LNCAP (cell line): ENCODE measurements around the gene RNF123.

ENCODE experiments used
- CTCF ChIP-seq: fragments of 450-650 bp; IDR thresholded peaks from 2 replicates; pipeline ENCODE4 v1.5.1; 2017; ENCODE audit warnings: mild to moderate bottlenecking

RNF123 gene

GRCh38 chr3:49759226-49759625, 69.9 kb downstream of the RNF123 start:
- TF ChIP-seq CTCF: no peak

GRCh38 chr3:49761661-49762060, 72.3 kb downstream of the RNF123 start:
- no peak for TF ChIP-seq CTCF

GRCh38 chr3:49763981-49764380, 74.6 kb downstream of the RNF123 start:
- TF ChIP-seq CTCF: no peak

GRCh38 chr3:49769286-49769915, 80.0 kb downstream of the RNF123 start:
- TF ChIP-seq CTCF: no peak

- no peak for TF ChIP-seq CTCF
These were observed 80.6 kb downstream of the RNF123 start for GRCh38 chr3:49769926-49770325.
